ENCODE measurements around the gene SLC2A1. TPM values are rescaled to one million over a fixed set of nuclear protein-coding genes. Genes with fewer than 3 reads are reported as not detected.

Gene SLC2A1
- total RNA-seq, 1 donor from 2014 or later: 303 TPM

DNA sequence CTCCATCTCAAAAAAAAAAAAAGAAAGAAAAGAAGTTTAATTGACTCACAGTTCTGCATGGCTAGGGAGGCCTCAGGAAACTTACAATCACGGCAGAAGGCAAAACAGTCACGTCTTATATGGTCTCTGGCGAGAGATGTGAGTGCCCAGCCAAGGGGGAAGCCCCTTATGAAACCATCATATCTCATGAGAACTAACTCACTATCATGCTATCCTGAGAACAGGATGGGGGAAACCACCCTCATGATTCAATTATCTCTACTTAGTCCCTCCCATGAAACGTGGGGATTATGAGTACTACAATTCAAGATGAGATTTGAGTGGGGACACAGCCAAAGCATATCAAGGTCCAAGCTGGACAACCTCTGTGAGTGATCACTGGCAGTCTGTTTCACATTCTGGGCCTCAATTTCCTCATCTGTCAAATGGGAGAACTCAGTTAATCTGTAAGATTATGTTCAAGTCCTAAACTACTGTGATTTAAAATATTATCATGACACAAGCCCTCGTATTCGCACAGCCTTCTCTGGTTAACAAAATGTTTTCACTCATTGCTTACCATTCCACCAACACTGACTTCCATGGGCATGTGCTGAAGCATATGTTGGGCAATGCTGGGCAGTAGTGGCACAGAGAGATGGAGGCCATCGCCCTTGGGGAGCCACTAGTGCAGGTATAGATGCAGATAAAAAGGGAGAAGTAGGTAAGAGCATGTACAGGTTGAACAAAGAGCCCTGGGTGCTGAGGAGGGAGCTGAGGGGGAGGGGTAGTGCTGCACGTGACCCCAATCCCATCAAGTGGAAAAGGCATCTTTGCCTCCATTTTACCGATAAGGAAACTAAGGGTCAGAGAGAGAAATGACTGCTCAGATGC, 46.2 kb upstream of the SLC2A1 start:
- peaks cover 4% of the 10 kb centered on the region for H3K27me3 Mint-ChIP-seq (ENCODE audit: insufficient read depth, low read depth)
- peak overlapping the region; percentile 98 for H3K27ac Mint-ChIP-seq
- Histone ChIP-seq H4K20me1 (ENCODE audit: low read depth) (no peaks in the 10 kb centered on the region), H3K4me2 (peak overlapping the region; percentile 40), H3K27ac (peak overlapping the region; percentile 77), H3K27me3 (no peaks in the 10 kb centered on the region), H2AFZ (replicated peaks) (no peak overlapping the region), H3K9me3 (ENCODE audit: low read depth) (no peaks in the 10 kb centered on the region), H3F3A (ENCODE audit: low read depth) (peaks cover 52% of the 10 kb centered on the region), H3K4me3 (no peak overlapping the region), H3K36me3 (no peaks in the 10 kb centered on the region), H3K79me2 (ENCODE audit: low read depth) (no peaks in the 10 kb centered on the region), H3K4me1 (peaks cover 44% of the 10 kb centered on the region), H3K9ac (no peak overlapping the region)
- DNase-seq (ENCODE audit: low spot score): no peak
- TF ChIP-seq CTCF (IDR thresholded peaks at IDR 0.05) (no peak), EZH2 (IDR thresholded peaks at IDR 0.05) (no peak), EZH2phosphoT487 (IDR thresholded peaks at IDR 0.05) (no peak)
- H3K4me3 Mint-ChIP-seq: peak overlapping the region; percentile 44
- H3K4me1 Mint-ChIP-seq: peaks cover 53% of the 10 kb centered on the region
- H3K36me3 Mint-ChIP-seq: peaks cover 3% of the 10 kb centered on the region
- peaks cover 5% of the 10 kb centered on the region for H3K9me3 Mint-ChIP-seq

- H3K9ac ChIP-seq: no peak overlapping the region
- no peak overlapping the region for H3K27ac ChIP-seq
- peaks cover 28% of the 10 kb centered on the region for H3K4me1 ChIP-seq
- no peak overlapping the region for H3K4me3 Mint-ChIP-seq
- no peak overlapping the region for H2AFZ ChIP-seq (replicated peaks)
- H3K36me3 Mint-ChIP-seq: peaks cover 3% of the 10 kb centered on the region
- TF ChIP-seq EZH2phosphoT487 (IDR thresholded peaks at IDR 0.05): no peak
- TF ChIP-seq EZH2 (IDR thresholded peaks at IDR 0.05): no peak
- no peak for TF ChIP-seq CTCF (IDR thresholded peaks at IDR 0.05)
- H4K20me1 ChIP-seq (ENCODE audit: low read depth): no peaks in the 10 kb centered on the region
- no peaks in the 10 kb centered on the region for H3K27me3 Mint-ChIP-seq (ENCODE audit: insufficient read depth, low read depth)
- H3K27me3 ChIP-seq: no peaks in the 10 kb centered on the region
- peaks cover 37% of the 10 kb centered on the region for H3K4me1 Mint-ChIP-seq
- peaks cover 31% of the 10 kb centered on the region for H3F3A ChIP-seq (ENCODE audit: low read depth)
- H3K4me2 ChIP-seq: no peak overlapping the region
- H3K4me3 ChIP-seq: no peak overlapping the region
- H3K9me3 ChIP-seq (ENCODE audit: low read depth): no peaks in the 10 kb centered on the region
- DNase-seq (ENCODE audit: low spot score): no peak
- peaks cover 5% of the 10 kb centered on the region for H3K9me3 Mint-ChIP-seq
- H3K79me2 ChIP-seq (ENCODE audit: low read depth): no peaks in the 10 kb centered on the region
- no peaks in the 10 kb centered on the region for H3K36me3 ChIP-seq
- H3K27ac Mint-ChIP-seq: peak overlapping the region; percentile 50
Measured at GRCh38 chr1:43002766-43003165, 44.1 kb upstream of the SLC2A1 start.

DNA sequence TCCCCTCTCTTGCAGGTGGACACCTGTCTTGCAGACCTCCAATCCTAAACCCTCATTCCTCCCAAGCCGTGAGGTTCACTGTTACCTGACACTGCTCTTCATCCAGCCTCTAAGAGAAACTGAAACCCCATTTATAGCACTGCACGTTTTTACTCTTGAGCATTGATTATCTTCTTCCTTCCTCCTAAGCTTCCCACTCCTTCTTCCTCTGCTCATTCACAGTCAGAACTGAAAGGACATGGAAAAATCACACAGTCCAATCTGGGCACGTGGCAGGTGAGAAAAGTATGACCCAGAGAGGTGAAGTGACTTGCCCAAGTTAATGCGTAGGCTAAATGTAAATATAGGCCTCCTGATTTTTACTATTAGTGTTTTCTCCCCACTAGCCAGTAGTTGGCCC, 43.4 kb upstream of the SLC2A1 start:
- H3K27me3 ChIP-seq: no peaks in the 10 kb centered on the region
- H3K27ac ChIP-seq: no peak overlapping the region
- no peaks in the 10 kb centered on the region for H4K20me1 ChIP-seq (ENCODE audit: low read depth)
- H3K79me2 ChIP-seq (ENCODE audit: low read depth): no peaks in the 10 kb centered on the region
- Mint-ChIP-seq H3K4me3 (no peak overlapping the region), H3K27ac (peak overlapping the region; percentile 53), H3K4me1 (peaks cover 34% of the 10 kb centered on the region), H3K36me3 (peaks cover 3% of the 10 kb centered on the region), H3K9me3 (peaks cover 5% of the 10 kb centered on the region), H3K27me3 (ENCODE audit: insufficient read depth, low read depth) (no peaks in the 10 kb centered on the region)
- DNase-seq (ENCODE audit: low spot score): no peak
- H3F3A ChIP-seq (ENCODE audit: low read depth): peaks cover 25% of the 10 kb centered on the region
- no peak for TF ChIP-seq EZH2phosphoT487 (IDR thresholded peaks at IDR 0.05)
- no peak for TF ChIP-seq EZH2 (IDR thresholded peaks at IDR 0.05)
- TF ChIP-seq CTCF (IDR thresholded peaks at IDR 0.05): no peak
- H3K9me3 ChIP-seq (ENCODE audit: low read depth): no peaks in the 10 kb centered on the region
- no peak overlapping the region for H3K4me2 ChIP-seq
- no peaks in the 10 kb centered on the region for H3K36me3 ChIP-seq
- no peak overlapping the region for H3K4me3 ChIP-seq
- H3K9ac ChIP-seq: no peak overlapping the region
- no peak overlapping the region for H2AFZ ChIP-seq (replicated peaks)
- peaks cover 22% of the 10 kb centered on the region for H3K4me1 ChIP-seq

Measured in neural progenitor cell (in vitro differentiated cells).